Mesodermal cell (in vitro differentiated cells): ENCODE data around the gene RAB22A.
A peak's percentile ranks its signal among the peaks of the same experiment; 100 is the strongest.

ENCODE experiments used
- H3K27ac ChIP-seq: 2 replicates; pipeline ENCODE4 v1.7.0; 2013; ENCODE audit warnings: mild to moderate bottlenecking, low read depth, low read length, moderate library complexity; ENCODE audit not compliant: severe bottlenecking
- H3K36me3 ChIP-seq: 2 replicates; pipeline ENCODE4 v1.7.1; 2013; ENCODE audit warnings: mild to moderate bottlenecking, low read length, moderate library complexity; ENCODE audit not compliant: control insufficient read depth, insufficient read depth
- H3K4me1 ChIP-seq: one replicate; pipeline ENCODE4 v1.7.1; 2013; ENCODE audit warnings: mild to moderate bottlenecking, low read length; ENCODE audit not compliant: insufficient read depth, control insufficient read depth, poor library complexity, severe bottlenecking
- H3K4me3 ChIP-seq: 2 replicates; pipeline ENCODE4 v1.7.0; 2013; ENCODE audit warnings: low read length, control low read depth, mild to moderate bottlenecking; ENCODE audit not compliant: insufficient read depth, poor library complexity, severe bottlenecking; ENCODE audit errors: extremely low read depth
- H3K9me3 ChIP-seq: 2 replicates; pipeline ENCODE4 v1.7.1; 2013; ENCODE audit warnings: mild to moderate bottlenecking, low read length, moderate library complexity; ENCODE audit not compliant: control insufficient read depth
- WGBS, 2 experiments: methylation state at CpG; one replicate each; pipeline ENCODE4 v1.1.5; 2013; ENCODE audit warnings: missing lambda C conversion rate in 2 of 2; ENCODE audit not compliant: insufficient coverage in 2 of 2; 5-methylcytosine and 5-hydroxymethylcytosine counted together

RAB22A gene

DNA sequence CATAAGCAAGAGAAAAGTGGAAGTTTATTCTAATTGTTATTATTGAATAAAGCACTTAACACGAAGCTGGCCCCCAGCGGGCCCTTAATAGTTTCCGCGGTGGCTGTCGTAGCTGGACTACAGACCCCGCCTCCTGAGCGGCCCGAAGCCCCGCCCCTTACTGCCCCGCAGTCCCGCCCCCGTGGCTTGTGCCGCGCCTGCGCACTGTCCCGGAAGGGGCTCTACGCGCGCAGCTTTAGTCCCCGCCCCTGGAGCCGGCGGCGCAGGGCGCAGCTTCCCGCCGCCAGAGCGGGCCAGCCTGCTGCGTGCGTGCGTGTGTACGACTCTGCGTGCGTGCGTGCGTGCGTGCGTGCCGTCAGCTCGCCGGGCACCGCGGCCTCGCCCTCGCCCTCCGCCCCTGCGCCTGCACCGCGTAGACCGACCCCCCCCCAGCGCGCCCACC, 79.4 kb downstream of the RAB22A start, which contains the start of gene VAPB:
VAPB (plus strand) TSS at position 348 of the 442 bp plus-strand sequence. CDS start 231 bp downstream, outside the sequence.
- Histone ChIP-seq H3K4me1 (peaks cover 12% of the 10 kb centered on the region), H3K27ac (peak within 1 kb of the TSS; percentile 89), H3K9me3 (no peaks in the 10 kb centered on the region), H3K4me3 (peak within 1 kb of the TSS; percentile 72), H3K36me3 (peaks cover 35% of the 10 kb centered on the region)
- WGBS, 2 experiments = 0% methylated on average over 32 to 48 of the region's 51 CpGs

DNA sequence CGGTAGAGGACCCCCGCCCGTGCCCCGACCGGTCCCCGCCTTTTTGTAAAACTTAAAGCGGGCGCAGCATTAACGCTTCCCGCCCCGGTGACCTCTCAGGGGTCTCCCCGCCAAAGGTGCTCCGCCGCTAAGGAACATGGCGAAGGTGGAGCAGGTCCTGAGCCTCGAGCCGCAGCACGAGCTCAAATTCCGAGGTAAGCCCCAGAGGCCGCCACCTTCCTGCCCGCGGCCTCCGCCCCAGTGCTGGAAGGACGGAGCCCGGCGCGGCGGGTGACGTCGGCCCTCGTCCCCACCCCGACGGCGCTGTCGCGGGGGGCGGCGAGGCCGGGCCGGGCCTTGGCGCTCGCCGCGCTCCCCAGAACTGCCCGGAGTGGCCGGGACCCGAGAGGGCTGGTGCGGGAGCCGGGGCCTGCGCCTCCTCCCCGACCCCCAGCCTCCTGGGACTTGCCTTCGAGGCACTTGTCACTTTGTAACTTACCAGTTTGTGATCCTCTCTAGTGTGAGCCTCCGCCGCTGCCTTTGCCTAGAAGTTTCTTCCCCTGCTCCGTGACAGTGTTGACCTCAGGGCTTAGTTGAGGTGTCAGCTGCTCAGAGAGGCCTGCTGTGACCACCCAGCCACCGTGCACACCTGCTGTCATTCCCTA, 79.9 kb downstream of the RAB22A start:
- peaks cover 39% of the 10 kb centered on the region for H3K36me3 ChIP-seq
- H3K27ac ChIP-seq = peak overlapping the region; percentile 89
- peaks cover 12% of the 10 kb centered on the region for H3K4me1 ChIP-seq
- peak overlapping the region; percentile 72 for H3K4me3 ChIP-seq
- 1 to 3% methylated on average over 46 to 47 of the region's 56 CpGs for WGBS, 2 experiments
- H3K9me3 ChIP-seq = no peaks in the 10 kb centered on the region

DNA sequence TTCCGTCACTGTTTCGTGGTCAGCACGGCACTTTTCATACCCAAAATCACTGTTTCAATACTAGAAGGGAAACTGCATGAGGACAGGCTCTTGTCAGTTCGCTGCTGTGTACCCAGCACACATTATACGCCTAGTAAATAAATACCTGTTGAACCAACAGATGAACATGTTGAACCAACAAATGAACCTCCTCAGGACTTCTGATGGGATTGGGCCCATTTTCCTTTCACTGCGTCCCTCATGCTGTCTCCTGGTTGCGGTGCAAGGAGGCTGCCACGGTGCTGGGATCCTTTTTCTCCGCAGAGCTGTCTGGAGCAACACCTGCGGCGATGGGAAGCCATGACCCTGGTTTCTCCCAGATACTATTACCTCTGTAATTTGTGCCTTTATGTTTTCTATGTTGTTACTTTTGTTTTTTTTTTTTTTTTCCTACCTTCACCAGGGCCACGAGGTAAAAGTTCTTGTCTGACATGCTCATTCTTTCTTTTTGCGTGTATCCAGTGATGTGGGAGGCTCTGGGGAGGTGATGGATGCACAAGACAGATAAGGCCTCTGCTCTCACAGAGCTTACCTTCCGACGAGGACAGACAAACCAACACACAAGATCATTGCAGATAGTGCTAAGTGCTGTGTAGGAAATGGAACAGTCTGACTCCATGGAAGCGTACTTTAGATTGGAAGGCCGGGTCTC, 80.6 kb downstream of the RAB22A start:
- H3K9me3 ChIP-seq = no peaks in the 10 kb centered on the region
- WGBS, 2 experiments = 81 to 82% methylated on average over 10 to 11 of the region's 17 CpGs
- H3K4me3 ChIP-seq = peak overlapping the region; percentile 72
- peak overlapping the region; percentile 89 for H3K27ac ChIP-seq
- H3K36me3 ChIP-seq = peaks cover 43% of the 10 kb centered on the region
- peaks cover 12% of the 10 kb centered on the region for H3K4me1 ChIP-seq

DNA sequence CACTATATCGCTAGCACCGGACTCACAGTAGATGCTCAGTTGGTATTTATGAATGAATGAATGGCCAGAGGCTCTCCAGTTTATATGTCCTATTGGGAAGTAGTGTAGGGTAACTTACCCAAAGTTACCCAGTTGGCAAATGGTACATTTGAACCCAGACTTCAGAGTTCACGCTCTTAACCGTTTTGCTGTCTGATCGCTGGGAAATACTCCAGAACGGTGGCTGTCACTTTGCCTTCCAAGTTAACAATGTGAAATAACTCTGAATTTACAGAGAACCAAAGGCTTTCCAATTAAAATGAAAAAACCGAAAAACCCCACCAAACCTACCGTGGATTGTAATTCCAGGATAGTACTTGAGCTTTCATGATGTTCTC, 81.1 kb downstream of the RAB22A start:
- WGBS, 2 experiments = 95 to 96% methylated on average over 6 to 7 of the region's 8 CpGs
- H3K27ac ChIP-seq = no peak overlapping the region
- H3K4me1 ChIP-seq = peaks cover 12% of the 10 kb centered on the region
- H3K4me3 ChIP-seq = no peak overlapping the region
- H3K9me3 ChIP-seq = no peaks in the 10 kb centered on the region
- H3K36me3 ChIP-seq = peaks cover 47% of the 10 kb centered on the region

DNA sequence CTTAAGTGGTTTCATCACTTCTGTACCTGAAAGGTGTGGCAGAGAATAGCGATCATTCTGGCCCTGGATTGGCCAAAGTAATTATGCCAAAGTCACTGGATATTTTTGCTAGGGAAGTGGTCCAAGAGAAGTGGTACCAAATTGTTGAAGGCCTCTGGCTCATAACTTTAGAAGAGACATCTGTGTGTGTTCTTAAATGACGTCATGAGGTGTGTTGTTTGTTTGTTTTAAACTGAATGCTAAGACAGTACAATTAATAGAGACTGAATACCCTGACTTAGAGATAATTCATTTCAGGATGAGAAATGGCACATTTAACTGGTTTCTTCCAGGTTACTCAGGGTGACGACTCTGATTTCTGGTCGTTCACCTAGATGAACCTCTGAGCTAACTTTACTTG, 82.8 kb downstream of the RAB22A start:
- Histone ChIP-seq H3K4me1 (peaks cover 12% of the 10 kb centered on the region), H3K27ac (no peak overlapping the region)

DNA sequence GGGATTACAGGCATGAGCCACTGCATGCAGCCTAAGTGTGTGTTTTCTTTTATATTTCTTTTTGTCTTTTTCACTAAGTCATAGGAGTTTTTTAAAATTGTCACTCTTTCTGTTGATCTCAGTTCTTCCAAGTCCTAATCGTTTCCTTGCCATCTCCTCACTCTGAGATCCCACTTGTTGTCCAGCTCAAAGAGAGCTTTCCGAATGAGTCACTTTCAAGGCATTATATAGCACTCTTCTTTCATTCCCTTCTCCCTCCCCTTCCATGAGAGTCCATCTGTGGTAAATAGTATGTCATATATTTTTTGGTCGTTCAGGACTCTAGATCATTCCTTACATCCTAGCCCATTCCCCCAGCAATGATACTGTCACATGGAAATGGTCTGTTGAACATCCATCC, 83.8 kb downstream of the RAB22A start:
- no peak overlapping the region for H3K27ac ChIP-seq
- 89 to 94% methylated on average over 1 to 2 of the region's 3 CpGs for WGBS, 2 experiments

More for the DNA sequence above, 82.8 kb downstream of the RAB22A start:
- Histone ChIP-seq H3K9me3 (no peaks in the 10 kb centered on the region), H3K36me3 (peaks cover 60% of the 10 kb centered on the region), H3K4me3 (no peak overlapping the region)
- 95 to 97% methylated on average over 2 to 4 of the region's 4 CpGs for WGBS, 2 experiments

DNA sequence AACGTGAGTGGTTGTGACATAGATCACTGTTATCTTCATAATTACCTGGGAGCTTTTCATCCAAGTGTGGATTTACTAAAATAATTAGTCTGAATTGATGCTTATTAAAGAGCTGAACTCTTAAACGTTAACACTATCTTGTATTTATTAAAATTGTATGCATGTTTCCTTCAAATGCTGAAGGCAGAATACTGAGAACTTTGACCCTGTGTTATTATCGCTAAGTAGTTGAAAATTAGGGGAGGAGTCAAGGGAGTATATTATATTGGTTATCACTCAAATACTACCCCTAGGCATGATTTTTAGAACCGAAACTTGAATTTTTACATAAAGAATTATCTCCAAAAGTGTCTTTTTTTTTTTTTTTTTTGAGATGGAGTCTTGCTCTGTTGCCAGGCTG, 85.3 kb downstream of the RAB22A start:
- H3K9me3 ChIP-seq = no peaks in the 10 kb centered on the region
- peaks cover 68% of the 10 kb centered on the region for H3K36me3 ChIP-seq
- H3K27ac ChIP-seq = no peak overlapping the region
- peaks cover 11% of the 10 kb centered on the region for H3K4me1 ChIP-seq
- no CpG with 5 or more reads among the region's 4 CpGs for WGBS, 2 experiments
- H3K4me3 ChIP-seq = no peak overlapping the region

More for the DNA sequence above, 83.8 kb downstream of the RAB22A start:
- peaks cover 63% of the 10 kb centered on the region for H3K36me3 ChIP-seq
- no peaks in the 10 kb centered on the region for H3K9me3 ChIP-seq
- peaks cover 12% of the 10 kb centered on the region for H3K4me1 ChIP-seq
- H3K4me3 ChIP-seq = no peak overlapping the region

DNA sequence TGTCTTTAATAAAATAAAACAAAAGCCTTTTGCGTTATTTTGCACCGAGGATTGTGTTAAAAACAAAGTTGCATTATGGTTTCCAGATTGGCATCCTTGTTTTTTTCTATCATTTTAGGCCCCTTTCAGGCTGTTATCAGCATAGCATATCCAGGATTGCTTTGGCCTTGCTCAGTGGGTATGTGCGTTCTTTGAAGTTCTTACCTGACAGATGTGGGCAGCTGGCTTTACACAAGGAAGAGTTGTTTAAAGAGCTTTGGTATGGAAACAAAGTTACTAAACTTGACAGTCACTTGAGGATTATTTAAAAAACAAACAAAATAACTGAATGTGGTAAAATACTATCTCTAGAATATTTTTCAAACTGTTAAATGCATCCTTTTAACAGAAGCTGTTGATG, 86.1 kb downstream of the RAB22A start:
- H3K4me1 ChIP-seq = peaks cover 7% of the 10 kb centered on the region
- H3K36me3 ChIP-seq = peaks cover 63% of the 10 kb centered on the region
- WGBS, 2 experiments = 87 to 100% methylated on average over 2 to 3 of the region's 3 CpGs
- no peak overlapping the region for H3K4me3 ChIP-seq
- no peaks in the 10 kb centered on the region for H3K9me3 ChIP-seq
- H3K27ac ChIP-seq = no peak overlapping the region

DNA sequence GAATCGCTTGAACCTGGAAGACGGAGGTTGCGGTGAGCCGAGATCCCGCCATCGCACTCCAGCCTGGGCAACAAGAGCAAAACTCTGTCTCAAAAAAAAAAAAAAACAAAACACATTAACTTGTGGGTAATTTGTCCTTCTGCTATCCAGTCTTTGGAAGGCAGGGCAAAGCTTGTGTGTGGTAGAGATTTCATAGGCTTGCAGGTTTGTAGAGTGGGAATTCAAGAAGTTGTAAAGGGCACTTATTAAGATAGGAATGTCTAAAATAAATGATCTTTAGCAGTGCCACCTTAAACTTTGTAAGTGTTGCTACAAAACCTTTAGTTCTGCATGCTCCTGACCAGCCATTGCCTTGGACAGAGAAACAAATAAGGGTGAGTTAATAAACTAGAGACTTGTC, 87.9 kb downstream of the RAB22A start:
- peaks cover 46% of the 10 kb centered on the region for H3K36me3 ChIP-seq
- no peak overlapping the region for H3K27ac ChIP-seq
- H3K9me3 ChIP-seq = no peaks in the 10 kb centered on the region
- H3K4me3 ChIP-seq = no peak overlapping the region
- 100% methylated on average over 2 of the region's 6 CpGs; no CpG with 5 or more reads in 1 of the 2 experiments for WGBS, 2 experiments
- H3K4me1 ChIP-seq = peaks cover 7% of the 10 kb centered on the region

DNA sequence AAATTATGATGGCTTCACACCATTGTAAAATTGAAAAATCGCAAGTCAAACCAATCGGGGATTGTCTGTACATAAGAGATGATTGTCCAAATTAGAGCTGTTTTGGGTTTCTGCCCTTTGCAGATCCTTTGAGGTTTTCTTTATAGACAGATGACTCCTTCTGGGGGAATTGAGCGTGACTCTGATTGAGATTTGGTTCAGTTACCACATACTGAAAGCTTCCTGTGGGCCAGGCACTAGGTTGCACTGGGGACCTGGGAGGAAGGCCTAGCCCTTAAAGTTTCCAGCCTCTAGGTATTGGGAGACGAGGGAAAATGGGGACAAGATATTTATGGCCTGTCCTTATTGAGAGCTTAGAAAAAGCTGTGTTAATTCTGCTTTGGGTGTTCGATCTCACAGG, 88.7 kb downstream of the RAB22A start:
- H3K4me1 ChIP-seq = no peaks in the 10 kb centered on the region
- H3K36me3 ChIP-seq = peaks cover 39% of the 10 kb centered on the region
- WGBS, 2 experiments = 89 to 90% methylated on average over 4 to 5 of the region's 5 CpGs
- no peak overlapping the region for H3K27ac ChIP-seq
- no peak overlapping the region for H3K4me3 ChIP-seq
- H3K9me3 ChIP-seq = no peaks in the 10 kb centered on the region

DNA sequence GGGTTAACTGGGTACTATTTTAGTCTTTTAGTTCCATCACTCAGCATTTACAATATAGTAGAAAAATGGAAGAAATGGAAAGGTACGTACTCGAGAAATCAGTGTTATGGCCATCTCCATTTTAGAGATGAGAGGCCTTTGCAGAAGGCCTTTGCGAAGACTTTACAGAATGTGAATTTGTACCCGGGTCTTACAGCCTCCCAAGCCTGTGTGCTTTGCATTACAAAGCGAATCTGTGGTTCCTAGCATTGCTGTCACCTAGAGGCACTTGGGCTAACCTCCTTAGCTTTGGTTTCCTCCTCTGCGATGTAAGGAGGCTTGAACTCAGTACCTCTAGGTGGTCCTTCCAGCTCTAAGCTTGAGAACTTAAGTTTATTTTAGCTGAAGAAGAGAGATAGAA, 90.4 kb downstream of the RAB22A start:
- H3K36me3 ChIP-seq = peaks cover 26% of the 10 kb centered on the region
- H3K4me3 ChIP-seq = no peak overlapping the region
- H3K27ac ChIP-seq = no peak overlapping the region
- H3K9me3 ChIP-seq = no peaks in the 10 kb centered on the region
- 75 to 86% methylated on average over 5 to 6 of the region's 6 CpGs for WGBS, 2 experiments
- H3K4me1 ChIP-seq = no peaks in the 10 kb centered on the region
